Psoas muscle (tissue), 8 donors: ENCODE data around the gene CRY2. TPM values are rescaled to one million over a fixed set of nuclear protein-coding genes. Genes with fewer than 3 reads are reported as not detected.

Experiments
- ATAC-seq, 4 donors: fragments of 200-7000 bp; cut with Tn5 transposase; one replicate each; pipeline ENCODE4 v1.9.1; 2020; ENCODE audit warnings: moderate library complexity in 3 of 4, mild to moderate bottlenecking in 2 of 4
- DNase-seq, 2 donors: peaks; one replicate each; pipeline ENCODE4 v3.0.0-alpha.2; 2020
- H3K27ac ChIP-seq: fragments of 200-600 bp; one replicate; pipeline ENCODE4 v1.8.0; 2022
- H3K27me3 ChIP-seq, 3 donors: fragments of 200-600 bp in 1 of 3; one replicate each; pipeline versions ENCODE4 v1.6.1 to v1.8.0; 2013 to 2022; ENCODE audit warnings: low read length in 2 of 3, mild to moderate bottlenecking in 2 of 3, moderate library complexity in 1 of 3; ENCODE audit not compliant: insufficient read depth in 3 of 3
- H3K36me3 ChIP-seq, 2 donors: fragments of 200-600 bp in 1 of 2; one replicate each; pipeline versions ENCODE4 v1.6.1 to v1.8.0; 2013 to 2022; ENCODE audit warnings: low read depth in 1 of 2, mild to moderate bottlenecking in 1 of 2, moderate library complexity in 1 of 2; ENCODE audit not compliant: insufficient read depth in 1 of 2
- H3K4me1 ChIP-seq: fragments of 200-600 bp; one replicate; pipeline ENCODE4 v1.8.0; 2022
- H3K4me3 ChIP-seq: fragments of 200-600 bp; one replicate; pipeline ENCODE4 v1.8.0; 2022; ENCODE audit warnings: mild to moderate bottlenecking
- H3K9me3 ChIP-seq: fragments of 200-600 bp; one replicate; pipeline ENCODE4 v1.8.0; 2022
- WGBS, 3 donors: extraction: QIAGEN DNeasy Blood & Tissue Kit; methylation state at CpG; one replicate each; pipeline versions ENCODE4 v1.1.6 to v1.1.7; 2013; 5-methylcytosine and 5-hydroxymethylcytosine counted together
- intact Hi-C, 2 donors: fragments of 100-400 bp; cut with DNase I; formaldehyde crosslinking; loops; one replicate each; pipeline versions ENCODE4 v1.11.0 to v1.14.2; 2022
- polyA plus RNA-seq, 3 donors: library from polyadenylated mRNA; stranded (reverse); fragments of 200-250 nt; gene quantifications; one replicate each; pipeline ENCODE4 v1.2.3, GENCODE V29; 2013
- total RNA-seq, 4 donors: library from RNA; stranded (reverse); fragmentation: NEBNext Ultra II Directional in 2 of 4; extraction: Animal tissue kit (Norgen Biotek cat#: 25700) in 2 of 4; gene quantifications; one replicate each; pipeline versions ENCODE4 v1.2.1 to v1.2.4, GENCODE V29; 2021 to 2023
- TF ChIP-seq, protein P1 (sequence below): fragments of 200-600 bp; IDR thresholded peaks from one replicate; pipeline ENCODE4 v1.8.0; 2022; ENCODE audit warnings: antibody characterized with exemption
- donor health status: healthy with polysubstance abuse.
- donor health status: DM: no; HTN: no; CAD: no; lungs with moderate emphysema.
- donor health status: Bipolar disorder and iron deficiency.
- donor health status: healthy.
- donor health status: DM: yes; HTN: yes; CAD: no.
- donor health status: DM: no; HTN: no; CAD: no.
- donor health status: DM: no; HTN: no; CAD: no.
- donor health status: DM: yes; HTN: yes; CAD: no.

The CRY2 gene
- total and polyA plus RNA-seq, 7 donors = 15.4 to 64.5 (median 30.7) TPM

- no peak overlapping the region for H3K4me3 ChIP-seq
- no peaks in the 10 kb centered on the region for H3K9me3 ChIP-seq
- H3K36me3 ChIP-seq = peaks cover 0 to 27% of the 10 kb centered on the region in 2 donors
- ATAC-seq (no peak), DNase-seq (no peak)
- peaks cover 6% of the 10 kb centered on the region for H3K4me1 ChIP-seq
- H3K27ac ChIP-seq = no peak overlapping the region
- TF ChIP-seq, protein P1, sequence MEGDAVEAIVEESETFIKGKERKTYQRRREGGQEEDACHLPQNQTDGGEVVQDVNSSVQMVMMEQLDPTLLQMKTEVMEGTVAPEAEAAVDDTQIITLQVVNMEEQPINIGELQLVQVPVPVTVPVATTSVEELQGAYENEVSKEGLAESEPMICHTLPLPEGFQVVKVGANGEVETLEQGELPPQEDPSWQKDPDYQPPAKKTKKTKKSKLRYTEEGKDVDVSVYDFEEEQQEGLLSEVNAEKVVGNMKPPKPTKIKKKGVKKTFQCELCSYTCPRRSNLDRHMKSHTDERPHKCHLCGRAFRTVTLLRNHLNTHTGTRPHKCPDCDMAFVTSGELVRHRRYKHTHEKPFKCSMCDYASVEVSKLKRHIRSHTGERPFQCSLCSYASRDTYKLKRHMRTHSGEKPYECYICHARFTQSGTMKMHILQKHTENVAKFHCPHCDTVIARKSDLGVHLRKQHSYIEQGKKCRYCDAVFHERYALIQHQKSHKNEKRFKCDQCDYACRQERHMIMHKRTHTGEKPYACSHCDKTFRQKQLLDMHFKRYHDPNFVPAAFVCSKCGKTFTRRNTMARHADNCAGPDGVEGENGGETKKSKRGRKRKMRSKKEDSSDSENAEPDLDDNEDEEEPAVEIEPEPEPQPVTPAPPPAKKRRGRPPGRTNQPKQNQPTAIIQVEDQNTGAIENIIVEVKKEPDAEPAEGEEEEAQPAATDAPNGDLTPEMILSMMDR = no peak
- no peaks in the 10 kb centered on the region for H3K27me3 ChIP-seq
- WGBS, 3 donors = 75 to 82% (median 82%) methylated on average over 7 of the region's 7 CpGs
- intact Hi-C loops = no loop called here
Measured at GRCh38 chr11:45812581-45813548, 34.4 kb upstream of the CRY2 start.

DNA sequence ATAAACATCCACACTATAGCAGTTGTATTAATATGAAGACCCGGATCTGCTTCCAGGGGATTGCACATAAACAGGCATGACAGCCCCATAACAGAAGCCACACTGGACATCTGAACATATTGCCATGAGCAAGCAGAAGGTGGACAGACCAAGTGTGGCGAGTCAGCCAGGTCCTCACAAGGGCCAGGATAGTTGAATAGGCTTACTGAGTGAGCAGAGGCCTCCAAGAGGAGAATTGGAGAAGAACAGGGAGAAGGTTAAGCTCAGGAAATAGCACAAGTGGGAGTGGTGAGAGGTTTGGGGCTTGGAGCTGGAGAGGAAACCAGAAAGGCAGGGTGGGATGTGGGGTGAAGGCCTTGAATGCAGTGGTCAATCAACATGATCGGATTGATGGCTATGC is 31.5 kb upstream of the CRY2 start:
- H3K4me1 ChIP-seq = no peaks in the 10 kb centered on the region
- H3K4me3 ChIP-seq = no peak overlapping the region
- 80 to 84% (median 81%) methylated on average over 3 of the region's 3 CpGs for WGBS, 3 donors
- H3K36me3 ChIP-seq = peaks cover 0 to 15% of the 10 kb centered on the region in 2 donors
- ATAC-seq = peak in 1 of 4 donors; percentile 36
- intact Hi-C loops = no loop called here
- H3K27ac ChIP-seq = no peak overlapping the region
- H3K27me3 ChIP-seq = no peaks in the 10 kb centered on the region
- TF ChIP-seq, protein P1 = no peak
- H3K9me3 ChIP-seq = no peaks in the 10 kb centered on the region
- no peak for DNase-seq

GRCh38 chr11:45816614-45817013 is 30.7 kb upstream of the CRY2 start:
- Histone ChIP-seq H3K27ac (no peak overlapping the region), H3K9me3 (no peaks in the 10 kb centered on the region), H3K4me3 (no peak overlapping the region), H3K4me1 (no peaks in the 10 kb centered on the region), H3K27me3 (no peaks in the 10 kb centered on the region), H3K36me3 (peaks cover 0 to 7% of the 10 kb centered on the region in 2 donors)
- 52 to 57% (median 53%) methylated on average over 3 of the region's 3 CpGs for WGBS, 3 donors
- DNase-seq = no peak
- no peak for ATAC-seq
- intact Hi-C loops = no loop called here
- TF ChIP-seq, protein P1 = no peak

- ATAC-seq (no peak), DNase-seq (no peak)
- no peaks in the 10 kb centered on the region for H3K4me1 ChIP-seq
- no peaks in the 10 kb centered on the region for H3K27me3 ChIP-seq
- H3K4me3 ChIP-seq = no peak overlapping the region
- intact Hi-C loops = no loop called here
- no peaks in the 10 kb centered on the region for H3K9me3 ChIP-seq
- 92 to 98% (median 96%) methylated on average over 7 of the region's 7 CpGs for WGBS, 3 donors
- H3K27ac ChIP-seq = no peak overlapping the region
- H3K36me3 ChIP-seq = peaks cover 0 to under 1% of the 10 kb centered on the region in 2 donors
- TF ChIP-seq, protein P1 = no peak
Measured at GRCh38 chr11:45817191-45817590, 30.1 kb upstream of the CRY2 start.
